HG03108 (cell line): ENCODE data around the gene KIRREL1.
"Not testable (repeated sequence)": the region's sequence is repeated elsewhere in the genome, so short reads cannot be mapped to it uniquely, and the experiment has no call there.

Experiments used
- ATAC-seq: cut with Tn5 transposase; IDR thresholded peaks from one replicate; pipeline ENCODE4 v1.9.1; 2021; ENCODE audit warnings: moderate library complexity; ENCODE audit not compliant: unreplicated experiment

Gene KIRREL1

GRCh38 chr1:158126425-158126824 is 133.0 kb downstream of the KIRREL1 start:
- peak; percentile 71 for ATAC-seq

DNA sequence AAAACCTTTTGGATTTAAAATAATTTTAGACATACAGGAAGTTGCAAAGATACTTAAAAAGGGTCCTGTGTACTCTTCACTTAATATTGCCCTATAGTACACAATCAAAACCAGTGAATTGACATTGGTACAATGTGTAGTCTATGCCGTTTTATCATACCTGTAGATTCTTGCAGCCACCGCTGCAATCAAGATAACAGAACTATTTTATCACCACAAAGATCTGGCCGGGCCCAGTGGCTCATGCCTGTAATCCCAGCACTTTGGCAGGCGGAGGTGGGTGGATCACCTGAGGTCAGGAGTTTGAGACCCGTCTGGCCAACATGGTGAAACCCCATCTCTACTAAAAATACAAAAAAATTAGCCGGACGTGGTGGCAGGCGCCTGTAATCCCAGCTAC is 135.1 kb downstream of the KIRREL1 start:
- ATAC-seq = not testable (repeated sequence)

DNA sequence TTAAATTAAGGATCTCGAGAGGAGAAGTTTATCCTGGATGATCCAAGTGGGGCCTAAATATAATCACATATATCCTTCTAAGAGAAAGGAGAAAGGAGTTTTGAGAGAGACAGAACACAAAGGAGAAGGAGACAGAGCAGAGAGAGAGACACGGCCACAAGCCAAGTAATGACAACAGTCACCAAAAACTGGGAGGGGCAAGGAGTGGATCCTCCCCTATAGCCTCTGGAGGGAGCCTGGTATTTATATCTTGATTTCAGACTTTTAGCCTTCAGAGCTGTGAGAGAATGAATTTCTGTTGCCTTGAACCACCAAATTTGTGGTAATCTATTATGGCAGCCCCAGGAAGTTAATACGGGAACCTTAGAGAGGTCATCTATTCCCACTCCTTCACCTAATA is 137.8 kb downstream of the KIRREL1 start:
- ATAC-seq = no peak

- ATAC-seq = no peak
Measured at GRCh38 chr1:158140764-158141192, 147.3 kb downstream of the KIRREL1 start.

GRCh38 chr1:158145173-158145719 is 151.8 kb downstream of the KIRREL1 start:
- no peak for ATAC-seq

DNA sequence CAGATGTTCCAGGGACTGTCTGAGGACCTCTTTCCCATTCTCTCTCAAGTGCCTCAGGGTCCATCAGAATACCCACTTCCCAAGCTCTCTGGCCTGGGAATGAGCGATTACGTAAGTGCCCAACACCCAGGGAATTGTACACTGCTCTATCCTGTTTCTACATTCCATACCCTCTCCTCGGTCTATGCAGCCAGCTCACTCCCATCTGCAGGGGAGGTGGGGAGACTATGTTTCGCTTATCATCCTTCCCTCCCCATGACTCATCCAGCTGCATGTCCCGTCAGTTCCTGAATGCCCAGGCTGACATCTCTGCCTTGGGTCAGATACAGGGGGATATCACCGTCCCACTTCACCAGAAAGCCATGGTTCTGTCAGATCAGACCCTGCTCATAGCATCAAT is 152.7 kb downstream of the KIRREL1 start:
- no peak for ATAC-seq

DNA sequence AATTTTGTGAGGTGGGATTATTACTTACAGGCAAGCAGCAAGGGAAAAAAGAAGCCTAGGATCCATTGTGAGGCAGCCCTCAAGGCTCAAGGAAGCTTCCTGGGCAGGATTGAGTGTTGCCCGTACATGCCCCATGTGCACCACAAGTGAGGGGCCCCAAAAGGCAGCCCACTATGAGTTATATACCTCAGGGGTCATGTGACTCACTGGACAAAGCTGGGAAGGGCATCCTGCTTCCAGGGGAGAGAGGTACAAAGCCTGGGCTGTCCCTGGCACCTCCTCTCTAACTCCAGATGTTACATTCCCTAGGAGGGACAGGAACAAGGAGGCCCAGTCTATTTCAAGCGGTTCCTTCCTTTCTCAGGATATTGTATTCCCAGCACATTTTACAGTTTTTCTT is 153.3 kb downstream of the KIRREL1 start:
- ATAC-seq = no peak

- no peak for ATAC-seq
Measured at GRCh38 chr1:158147401-158147800, 154.0 kb downstream of the KIRREL1 start.

GRCh38 chr1:158147869-158148268 is 154.4 kb downstream of the KIRREL1 start:
- ATAC-seq = no peak

DNA sequence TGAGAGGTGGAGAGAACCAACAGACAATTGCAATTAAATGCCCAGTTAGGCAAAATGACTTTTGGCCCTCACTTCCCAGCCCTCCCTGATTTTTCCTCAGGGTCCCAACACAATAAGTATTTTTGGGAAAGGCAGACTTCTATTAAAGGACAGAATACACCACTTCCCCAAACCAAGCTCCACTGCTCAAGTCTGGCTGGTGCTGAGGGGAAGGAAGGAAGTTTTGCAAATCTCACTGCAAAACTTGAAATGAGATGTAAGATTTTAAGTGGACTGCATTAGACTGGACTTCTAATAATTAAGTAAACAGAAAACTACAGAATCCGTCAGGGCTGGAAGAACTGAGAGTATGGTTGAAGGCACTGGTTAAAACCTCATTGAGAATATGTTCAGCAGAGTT is 155.0 kb downstream of the KIRREL1 start:
- no peak for ATAC-seq

GRCh38 chr1:158149175-158149574 is 155.7 kb downstream of the KIRREL1 start:
- ATAC-seq = no peak
